LNCAP (cell line): Measurements from ENCODE around the gene NFKBIB.

ENCODE experiments used
- TF ChIP-seq, protein P1 (sequence below): fragments of 450-650 bp; IDR thresholded peaks from 2 replicates; pipeline ENCODE4 v1.5.1; 2017; ENCODE audit warnings: mild to moderate bottlenecking

Gene NFKBIB

DNA sequence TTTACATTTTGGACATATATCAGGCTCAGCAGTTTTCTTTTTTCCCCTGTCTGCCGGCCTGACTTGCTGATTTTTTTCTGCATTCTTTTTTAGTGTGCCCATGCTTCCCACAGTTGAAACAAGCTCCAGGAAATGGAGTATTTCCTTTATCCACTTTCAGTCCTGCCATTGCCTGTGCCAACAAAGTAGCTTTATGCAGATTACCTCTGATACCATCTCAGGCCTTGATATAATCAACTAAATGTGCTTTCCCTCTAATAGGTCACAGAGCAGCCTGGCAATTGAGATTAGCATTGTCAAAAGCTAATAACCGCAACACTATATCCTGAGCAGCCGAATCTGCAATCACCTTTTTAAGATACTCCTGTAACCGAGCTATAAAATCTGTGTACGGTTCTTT is 40.2 kb downstream of the NFKBIB start:
- TF ChIP-seq, protein P1, sequence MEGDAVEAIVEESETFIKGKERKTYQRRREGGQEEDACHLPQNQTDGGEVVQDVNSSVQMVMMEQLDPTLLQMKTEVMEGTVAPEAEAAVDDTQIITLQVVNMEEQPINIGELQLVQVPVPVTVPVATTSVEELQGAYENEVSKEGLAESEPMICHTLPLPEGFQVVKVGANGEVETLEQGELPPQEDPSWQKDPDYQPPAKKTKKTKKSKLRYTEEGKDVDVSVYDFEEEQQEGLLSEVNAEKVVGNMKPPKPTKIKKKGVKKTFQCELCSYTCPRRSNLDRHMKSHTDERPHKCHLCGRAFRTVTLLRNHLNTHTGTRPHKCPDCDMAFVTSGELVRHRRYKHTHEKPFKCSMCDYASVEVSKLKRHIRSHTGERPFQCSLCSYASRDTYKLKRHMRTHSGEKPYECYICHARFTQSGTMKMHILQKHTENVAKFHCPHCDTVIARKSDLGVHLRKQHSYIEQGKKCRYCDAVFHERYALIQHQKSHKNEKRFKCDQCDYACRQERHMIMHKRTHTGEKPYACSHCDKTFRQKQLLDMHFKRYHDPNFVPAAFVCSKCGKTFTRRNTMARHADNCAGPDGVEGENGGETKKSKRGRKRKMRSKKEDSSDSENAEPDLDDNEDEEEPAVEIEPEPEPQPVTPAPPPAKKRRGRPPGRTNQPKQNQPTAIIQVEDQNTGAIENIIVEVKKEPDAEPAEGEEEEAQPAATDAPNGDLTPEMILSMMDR: no peak

- TF ChIP-seq, protein P1: no peak
Observed at GRCh38 chr19:38941979-38942378, 42.2 kb downstream of the NFKBIB start.

DNA sequence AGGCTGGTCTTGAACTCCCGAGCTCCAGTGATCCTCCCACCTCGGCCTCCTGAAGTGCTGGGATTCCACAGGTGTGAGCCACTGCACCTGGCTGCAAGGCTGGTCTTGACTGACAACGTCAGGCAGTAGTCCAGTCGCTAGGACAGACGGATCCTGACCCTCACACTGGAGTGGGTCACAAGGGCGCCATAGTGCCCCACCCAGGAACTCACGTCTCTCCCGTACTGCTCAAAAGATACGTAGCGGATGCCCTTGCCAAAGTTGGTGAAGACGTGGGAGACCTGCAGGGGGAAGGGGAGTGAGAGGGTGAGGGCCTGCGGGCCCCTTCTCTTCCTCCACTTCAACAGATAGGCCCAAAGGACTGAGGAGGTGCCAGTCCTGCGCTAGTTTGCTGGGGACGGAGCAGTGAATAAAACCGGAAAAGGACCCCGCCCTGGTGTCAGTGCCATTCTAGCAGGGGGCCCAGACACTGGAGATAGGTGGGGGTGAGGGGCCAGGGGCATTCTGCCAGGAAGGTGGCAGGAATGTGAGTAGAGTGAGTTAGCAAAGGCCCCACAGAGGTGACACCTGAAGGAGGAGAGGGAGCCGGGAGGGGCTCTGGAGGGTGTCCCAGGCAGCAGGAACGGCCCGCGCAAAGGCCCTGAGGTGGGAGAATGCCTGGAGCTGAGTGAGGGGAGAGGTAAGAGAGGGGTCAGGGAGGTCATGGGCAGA is 42.9 kb downstream of the NFKBIB start:
- TF ChIP-seq, protein P1: no peak

- TF ChIP-seq, protein P1: no peak
Observed at GRCh38 chr19:38944981-38945506, 45.3 kb downstream of the NFKBIB start.

DNA sequence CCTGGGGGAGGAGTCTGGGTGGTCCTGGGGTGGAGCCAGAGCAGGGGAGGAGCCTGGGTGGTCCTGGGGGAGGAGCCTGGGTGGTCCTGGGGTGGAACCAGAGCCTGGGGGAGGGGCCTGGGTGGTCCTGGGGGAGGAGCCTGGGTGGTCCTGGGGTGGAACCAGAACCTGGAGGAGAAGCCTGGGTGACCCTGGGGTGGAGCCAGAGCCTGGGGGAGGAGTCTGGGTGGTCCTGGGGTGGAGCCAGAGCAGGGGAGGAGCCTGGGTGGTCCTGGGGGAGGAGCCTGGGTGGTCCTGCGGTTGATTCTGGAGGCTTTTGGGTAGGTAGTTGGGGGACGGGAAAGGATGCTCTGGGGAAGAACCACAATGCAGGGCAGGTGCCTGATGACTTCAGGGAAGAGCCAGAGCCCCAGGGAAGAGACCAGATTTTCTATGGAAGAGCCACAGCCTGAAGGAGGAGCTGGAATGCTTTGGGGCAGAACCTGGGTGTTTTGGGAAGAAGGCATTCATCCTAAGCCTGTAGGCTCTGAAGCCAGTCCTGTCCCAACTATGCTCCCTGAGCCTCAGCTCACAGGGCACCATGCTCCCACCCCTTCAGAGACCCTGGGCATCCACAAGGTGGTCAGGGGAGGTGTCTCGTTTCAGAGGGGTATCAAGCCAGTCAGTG is 45.9 kb downstream of the NFKBIB start:
- TF ChIP-seq, protein P1: no peak

GRCh38 chr19:38946229-38947010 is 46.7 kb downstream of the NFKBIB start:
- TF ChIP-seq, protein P1: no peak

- TF ChIP-seq, protein P1: no peak
Observed at GRCh38 chr19:38949580-38950367, 50.0 kb downstream of the NFKBIB start.
